NCI-H446 (cell line): ENCODE data around the gene PVRIG.
A peak's percentile ranks its signal among the peaks of the same experiment; 100 is the strongest.
"Not testable (repeated sequence)": the region's sequence is repeated elsewhere in the genome, so short reads cannot be mapped to it uniquely, and the experiment has no call there.

Source experiments
- DNase-seq, 2 experiments: peaks; one replicate each; lab custom pipeline; 2025; lab: John Stamatoyannopoulos, UW

The PVRIG gene

DNA sequence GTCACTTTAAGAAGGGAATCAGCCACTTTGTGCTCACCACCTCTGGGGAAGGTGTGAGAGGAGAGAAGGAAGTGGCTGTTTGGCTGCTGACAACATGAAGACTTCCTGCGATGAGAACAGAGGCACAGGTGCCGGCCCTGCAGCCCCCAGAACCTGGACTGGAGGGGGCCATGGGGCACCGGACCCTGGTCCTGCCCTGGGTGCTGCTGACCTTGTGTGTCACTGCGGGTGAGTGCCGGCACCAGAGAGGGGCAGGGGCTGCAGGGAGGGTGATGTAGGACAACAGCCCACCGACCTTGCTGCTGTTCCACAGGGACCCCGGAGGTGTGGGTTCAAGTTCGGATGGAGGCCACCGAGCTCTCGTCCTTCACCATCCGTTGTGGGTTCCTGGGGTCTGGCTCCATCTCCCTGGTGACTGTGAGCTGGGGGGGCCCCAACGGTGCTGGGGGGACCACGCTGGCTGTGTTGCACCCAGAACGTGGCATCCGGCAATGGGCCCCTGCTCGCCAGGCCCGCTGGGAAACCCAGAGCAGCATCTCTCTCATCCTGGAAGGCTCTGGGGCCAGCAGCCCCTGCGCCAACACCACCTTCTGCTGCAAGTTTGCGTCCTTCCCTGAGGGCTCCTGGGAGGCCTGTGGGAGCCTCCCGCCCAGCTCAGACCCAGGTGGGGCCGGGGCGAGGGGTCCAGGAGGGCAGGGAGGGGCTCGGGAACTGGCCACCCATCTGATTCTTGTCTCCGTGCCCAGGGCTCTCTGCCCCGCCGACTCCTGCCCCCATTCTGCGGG, at the start of gene PVRIG:
TSS of gene PVRIG (plus strand) at position 149 of the 785 bp plus-strand sequence. CDS start at position 171, 22 bp downstream.
- DNase-seq = not testable (repeated sequence)

DNA sequence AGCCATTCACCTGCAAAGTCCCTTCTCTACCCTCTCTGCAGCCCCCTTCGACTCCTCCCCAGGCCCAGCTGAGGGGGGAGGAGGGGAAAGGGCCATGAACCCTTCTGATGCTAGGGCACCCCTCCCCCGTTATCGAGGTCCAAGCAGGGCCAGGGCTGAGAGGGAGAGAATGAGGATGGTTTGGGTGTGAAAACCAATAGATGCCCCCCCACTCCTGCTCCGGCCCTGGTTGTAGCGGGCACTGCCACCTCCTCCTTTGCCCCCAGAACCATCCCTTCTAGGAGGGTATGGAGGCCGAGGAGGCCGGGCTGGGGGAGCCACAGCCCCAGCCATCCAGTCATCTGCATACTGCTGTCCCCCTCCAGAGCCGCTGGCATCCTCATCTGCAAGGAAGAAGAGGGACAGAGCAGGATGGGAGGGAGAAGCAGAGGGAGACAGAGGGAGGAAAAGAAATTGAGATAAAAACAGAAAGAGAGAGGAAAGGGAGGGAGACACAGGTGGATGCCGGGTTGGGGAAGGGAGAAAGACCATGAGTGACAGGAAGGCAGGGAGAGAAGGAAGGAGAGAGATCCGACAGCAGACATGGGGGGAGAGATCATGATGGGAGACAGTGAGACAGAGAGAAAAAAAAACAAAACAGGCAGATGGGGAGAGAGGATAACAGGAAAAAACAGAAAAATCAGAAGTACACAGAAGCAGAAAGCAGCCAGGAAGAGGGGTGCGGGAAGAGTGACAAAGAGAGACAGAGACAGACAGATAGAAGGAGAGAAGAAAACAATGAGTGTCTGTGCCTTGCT, 49.5 kb upstream of the PVRIG start:
- DNase-seq = no peak

DNA sequence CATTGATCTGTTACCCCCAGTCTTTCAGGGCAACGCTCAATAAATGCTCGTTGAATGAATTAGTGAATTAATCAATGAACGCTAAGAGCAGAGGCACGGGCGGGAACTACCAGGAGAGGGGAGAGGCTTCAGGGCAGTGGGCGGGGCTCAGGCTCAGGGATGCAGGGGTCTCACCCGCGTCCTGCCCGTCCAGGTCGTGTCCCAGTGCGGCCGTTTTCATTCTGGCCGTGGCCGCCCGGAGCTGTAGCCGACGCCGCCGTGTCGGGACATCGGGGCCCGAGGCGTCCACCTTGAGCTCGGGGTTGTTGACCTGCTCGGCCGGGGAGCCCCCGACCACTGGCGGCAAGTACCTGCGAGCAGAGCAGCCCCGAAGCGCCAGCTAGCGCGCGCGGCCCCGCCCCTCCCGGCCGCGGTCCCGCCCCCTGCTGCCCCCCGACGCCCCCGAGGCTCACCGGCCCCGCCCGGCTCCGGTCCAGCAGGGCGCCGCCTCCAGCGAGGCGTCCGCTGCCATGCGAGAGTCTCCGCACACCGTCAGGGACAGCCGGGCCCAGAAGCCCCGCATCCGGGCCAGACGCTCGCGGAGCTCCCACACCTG, 48.6 kb upstream of the PVRIG start:
- no peak for DNase-seq

DNA sequence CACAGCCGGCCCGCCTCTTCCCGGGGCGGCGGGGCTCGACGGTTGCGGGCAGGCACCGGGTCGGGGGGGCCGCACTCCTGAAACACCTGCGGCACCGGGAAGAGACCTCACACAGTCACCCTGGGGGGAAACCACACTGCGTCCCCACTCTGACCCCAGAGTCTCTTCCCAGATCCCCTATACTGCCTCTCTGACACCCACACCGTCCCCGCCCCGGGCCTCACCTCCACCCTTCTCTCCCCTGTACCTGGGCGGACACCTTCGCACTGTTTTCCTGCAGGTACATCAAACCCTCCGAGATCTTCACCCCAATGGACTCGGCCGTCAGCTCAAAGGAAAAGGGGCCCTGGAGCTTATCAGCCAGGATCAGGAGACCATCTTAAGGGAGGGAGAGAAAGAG, 47.9 kb upstream of the PVRIG start:
- no peak for DNase-seq

DNA sequence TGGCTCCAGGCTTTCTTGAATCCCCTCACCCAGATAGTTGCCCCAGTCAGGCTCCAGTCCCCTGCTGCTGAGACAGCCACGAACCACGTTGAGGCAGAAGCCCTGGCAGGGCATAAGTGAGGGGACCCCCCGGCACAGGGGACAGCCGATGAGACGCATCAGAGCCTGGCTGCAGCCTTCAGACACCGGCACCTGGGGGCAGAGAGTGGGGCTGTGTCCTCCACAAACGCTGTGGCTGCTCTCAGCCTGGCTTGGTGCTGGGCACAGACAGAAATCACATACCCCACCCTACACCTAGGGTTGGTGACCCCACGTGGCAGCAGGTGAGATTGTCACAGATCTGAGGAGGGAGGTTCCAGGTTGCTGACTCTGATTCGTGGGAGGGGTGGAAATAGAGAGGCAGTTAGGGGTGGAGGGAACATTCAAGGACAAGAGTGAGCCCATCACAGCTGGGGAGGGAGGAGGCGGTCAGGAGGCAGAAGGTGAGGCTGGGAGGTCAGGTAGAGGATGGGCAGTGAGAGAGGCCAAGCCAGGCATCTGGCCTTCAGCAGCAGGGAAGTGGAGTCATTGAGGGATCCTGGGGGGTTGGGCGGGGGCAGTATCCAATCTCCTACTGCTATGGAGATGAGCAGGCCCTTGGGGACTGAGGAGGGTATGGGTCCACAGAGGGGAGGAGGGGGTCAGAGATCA, 45.8 kb upstream of the PVRIG start:
- no peak for DNase-seq

DNA sequence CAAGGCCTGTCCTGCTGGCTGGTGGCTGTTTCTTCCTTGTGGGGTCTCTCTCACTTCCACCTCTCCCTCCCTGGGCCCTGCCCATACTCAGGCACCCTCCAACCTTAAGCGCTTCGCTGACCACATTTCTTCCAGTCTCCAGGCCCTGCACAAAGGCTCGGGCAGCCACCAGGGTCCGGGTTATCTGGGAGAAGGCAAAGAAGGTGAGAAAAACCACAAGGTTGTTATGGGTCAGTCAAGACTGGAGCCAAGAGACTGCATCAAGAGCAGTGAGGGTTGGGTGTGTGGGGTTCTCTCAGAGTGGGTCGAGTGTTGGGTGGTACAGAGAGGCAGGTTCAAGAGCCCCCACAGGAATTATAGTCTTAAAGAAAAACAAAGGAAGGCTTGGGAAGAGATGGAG, 45.2 kb upstream of the PVRIG start:
- no peak for DNase-seq

DNA sequence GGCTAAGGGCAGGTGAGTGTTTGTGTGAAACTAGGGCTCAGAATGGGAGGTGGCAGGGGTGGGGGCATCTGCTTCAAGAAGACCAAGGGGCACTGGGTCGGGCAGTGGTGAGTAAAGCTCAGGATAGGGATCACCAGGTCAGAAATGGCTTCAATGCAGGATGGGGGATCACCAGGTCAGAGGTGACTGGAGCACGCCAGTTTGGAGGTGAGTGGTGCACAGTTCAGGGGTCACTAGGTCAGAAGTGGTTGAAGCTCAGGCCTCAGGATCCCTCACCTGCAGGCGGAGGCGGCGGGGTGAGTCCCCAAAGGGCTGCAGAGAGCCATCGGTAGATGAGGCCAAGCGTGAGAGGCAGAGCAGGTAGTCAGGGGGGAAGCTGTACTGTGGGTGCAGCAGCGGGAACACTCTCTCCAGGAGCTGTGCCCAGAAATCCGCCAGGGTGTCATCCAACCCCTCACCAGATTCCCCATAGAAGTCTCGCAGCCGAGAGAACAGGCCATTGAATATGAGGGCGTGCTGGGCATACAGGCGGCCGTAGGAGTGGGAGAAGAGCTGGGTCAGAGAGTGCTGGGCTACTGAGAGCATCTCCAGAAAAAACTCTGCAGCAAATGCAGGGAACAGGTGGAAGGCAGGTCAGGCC, 44.3 kb upstream of the PVRIG start:
- DNase-seq = no peak

DNA sequence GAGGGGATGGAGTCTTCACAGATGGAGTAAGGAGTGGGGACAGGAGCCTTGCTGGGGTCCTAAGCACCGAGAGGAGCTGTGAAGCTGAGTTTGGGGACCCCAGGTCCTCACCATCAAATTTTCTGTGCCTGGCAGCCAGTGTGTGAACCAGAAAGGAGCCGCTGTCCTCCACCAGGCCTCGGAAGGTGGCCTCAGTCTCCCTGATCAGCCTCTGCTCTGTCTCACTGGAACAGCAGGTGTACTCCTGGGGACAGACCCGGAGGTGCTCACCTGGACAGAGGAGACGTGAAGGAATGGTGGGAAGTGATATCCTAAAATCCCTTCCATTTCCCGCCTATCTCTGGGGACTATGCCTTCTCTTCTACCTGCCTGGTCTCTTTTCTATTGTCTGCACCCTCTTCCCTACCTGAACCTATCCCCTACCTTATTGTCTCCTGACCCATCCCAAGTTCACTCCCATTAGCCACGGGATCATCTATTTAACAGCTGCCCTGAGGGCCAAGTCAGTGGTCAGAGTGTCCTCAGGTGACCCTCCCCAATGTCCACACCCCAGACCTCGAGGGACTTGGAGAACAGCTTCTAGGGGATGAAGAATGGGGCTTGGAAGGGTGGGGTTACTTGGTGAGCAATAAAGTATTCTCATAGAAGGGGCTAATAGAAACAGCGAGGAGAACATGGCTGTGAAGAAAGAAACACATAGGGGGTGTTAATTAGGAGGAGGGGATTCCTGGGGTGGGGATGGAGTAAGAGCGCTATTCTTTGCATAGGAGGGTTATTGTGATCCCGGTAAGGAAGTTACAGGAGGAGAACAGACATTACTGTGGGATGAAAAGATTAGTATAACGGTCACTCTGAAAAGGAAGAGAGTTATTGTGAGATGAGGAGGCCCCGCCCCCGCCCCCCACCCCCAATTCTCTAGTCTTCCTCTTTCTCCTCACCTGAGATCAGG, 43.4 kb upstream of the PVRIG start:
- no peak for DNase-seq

DNA sequence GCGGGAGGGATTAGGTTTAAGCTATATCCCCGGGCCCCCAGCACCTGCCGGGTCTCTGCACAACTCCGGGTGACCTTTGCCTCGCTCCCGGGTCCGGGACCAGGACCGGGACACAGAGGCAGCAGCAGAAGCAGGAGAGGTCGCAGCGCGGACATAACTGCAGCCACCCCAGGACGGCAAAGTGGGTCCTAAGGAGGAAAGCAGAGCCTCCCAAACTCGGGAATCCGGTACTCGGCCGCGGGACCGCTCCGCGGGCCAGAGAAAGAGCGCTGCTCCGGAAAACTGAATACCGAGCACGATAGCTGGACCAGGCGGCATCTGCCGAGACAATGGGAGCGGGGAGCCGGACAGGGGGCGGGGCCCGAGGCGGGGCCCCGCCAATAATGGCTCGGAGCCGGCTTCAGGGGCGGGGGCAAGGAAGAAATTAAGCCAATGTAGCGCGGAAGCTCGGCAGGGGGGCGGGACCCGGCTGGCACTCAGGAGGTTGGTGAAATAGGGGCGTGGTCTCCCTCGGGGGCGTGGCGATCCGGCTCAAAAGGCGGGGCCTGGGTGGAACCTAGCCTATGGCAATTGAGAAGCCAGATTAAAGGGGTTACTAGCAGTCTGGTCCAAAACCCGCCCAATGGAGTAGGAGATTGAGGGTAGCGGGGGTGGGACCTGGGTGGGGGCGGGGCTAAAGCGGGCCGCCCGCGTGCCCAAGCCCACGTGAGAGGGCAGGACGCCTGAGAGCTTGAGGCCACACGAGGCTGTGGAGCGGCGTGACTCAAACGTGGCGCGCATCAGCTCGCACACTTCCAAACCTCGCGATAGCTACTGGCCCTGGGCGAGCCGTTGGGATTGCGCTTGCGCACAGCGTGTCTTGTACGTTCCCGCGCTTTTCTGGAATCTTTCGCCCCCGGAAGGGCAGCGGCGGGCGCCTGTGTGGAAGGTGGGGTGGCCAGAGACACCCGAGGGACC, 42.4 kb upstream of the PVRIG start, which contains the start of the genes GPC2 and STAG3:
TSS of gene GPC2 (minus strand) at position 337 of the 957 bp plus-strand sequence. CDS start at position 155, 182 bp downstream.
TSS of gene STAG3 (plus strand) at position 874 of the 957 bp plus-strand sequence. CDS start 2,639 bp downstream, outside the sequence.
- peak; percentile 84 to 95 for DNase-seq

DNA sequence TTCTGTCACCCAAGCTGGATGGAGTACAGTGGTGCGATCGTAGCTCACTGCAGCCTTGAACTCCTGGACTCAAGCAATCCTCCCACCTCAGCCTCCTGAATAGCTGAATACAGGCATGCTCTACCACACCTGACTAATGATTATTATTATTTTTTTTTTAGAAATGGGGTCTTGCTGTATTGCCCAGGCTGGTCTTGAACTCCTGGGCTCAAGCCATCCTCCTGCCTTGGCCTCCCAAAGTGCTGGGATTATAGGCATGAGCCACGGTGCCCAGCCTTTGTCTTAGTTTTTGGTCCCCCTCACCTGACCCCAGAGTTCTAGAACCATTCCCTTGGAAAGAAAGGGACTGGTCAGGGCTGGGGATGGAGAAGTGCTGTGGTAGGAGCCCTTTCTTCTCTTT, 39.7 kb upstream of the PVRIG start:
- DNase-seq = not testable (repeated sequence)

DNA sequence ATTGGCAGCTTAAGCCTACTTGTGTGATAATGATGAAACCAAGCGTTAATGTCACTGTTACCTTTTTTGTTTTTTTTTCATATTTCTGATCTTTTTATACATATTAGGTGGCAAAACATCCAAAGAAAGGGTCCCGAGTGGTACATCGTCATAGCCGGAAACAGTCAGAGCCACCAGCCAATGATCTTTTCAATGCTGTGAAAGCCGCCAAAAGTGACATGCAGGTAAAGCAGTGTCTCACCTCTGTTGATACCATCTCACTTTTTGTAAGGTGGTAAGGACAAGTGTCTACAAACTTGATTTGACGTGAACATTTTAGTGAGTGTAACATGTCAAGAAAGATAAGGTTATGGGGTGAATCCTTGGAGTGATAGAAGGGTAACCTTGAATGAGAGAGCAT, 37.1 kb upstream of the PVRIG start:
- not testable (repeated sequence) for DNase-seq

DNA sequence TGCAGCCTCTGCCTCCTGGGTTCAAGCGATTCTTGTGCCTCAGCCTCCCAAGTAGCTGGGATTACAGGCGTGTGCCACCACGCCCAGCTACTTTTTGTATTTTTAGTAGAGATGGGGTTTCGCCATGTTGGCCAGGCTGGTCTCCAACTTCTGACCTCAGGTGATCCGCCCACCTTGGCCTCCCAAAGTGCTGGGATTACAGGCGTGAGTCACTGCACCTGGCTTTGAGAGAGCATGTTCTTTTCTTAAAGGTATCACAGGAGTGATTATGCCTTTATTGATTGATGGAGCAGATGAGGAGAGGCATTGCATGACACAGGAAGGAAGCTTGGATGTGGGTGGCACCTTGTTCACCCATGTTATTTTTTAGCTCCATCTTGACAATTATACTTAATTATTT, 36.7 kb upstream of the PVRIG start:
- not testable (repeated sequence) for DNase-seq

DNA sequence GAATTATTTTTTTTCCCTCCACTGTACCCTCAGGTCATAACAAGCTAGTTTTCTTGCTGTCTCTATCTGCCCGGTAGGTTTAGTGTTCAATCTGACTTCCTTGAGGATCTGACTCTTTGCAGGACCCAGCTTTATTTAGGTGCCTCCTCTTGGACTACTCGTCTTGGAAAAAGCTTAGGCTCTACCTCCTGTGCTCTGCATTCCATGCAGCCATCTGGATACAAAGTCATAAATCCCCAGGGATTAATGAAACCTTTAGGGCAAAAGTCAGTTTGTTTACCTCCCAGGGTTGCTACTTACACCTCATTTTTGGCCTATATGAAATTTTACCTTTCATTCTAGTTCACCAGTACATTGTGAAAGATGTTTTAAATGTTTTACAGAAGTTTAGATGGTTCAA, 34.0 kb upstream of the PVRIG start:
- no peak for DNase-seq

DNA sequence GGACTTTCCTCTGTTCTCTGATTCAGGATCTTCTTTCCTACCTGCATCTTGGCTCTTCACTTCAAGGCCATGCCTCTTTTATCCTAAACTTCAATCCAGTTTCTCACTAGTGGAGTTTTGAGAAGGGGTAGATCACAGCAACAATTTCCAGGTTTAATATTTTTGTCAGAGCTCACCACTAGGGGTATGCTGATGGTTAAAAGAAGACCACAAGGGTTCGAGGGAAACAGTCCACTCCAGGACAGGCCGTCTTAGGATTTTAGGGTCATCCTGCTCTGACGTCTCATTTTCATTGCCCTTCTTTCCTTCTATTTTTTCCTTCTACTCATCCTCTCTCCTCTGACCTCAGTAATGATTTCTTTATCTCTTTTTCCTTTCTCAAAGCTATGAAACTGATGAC, 30.7 kb upstream of the PVRIG start:
- no peak for DNase-seq

DNA sequence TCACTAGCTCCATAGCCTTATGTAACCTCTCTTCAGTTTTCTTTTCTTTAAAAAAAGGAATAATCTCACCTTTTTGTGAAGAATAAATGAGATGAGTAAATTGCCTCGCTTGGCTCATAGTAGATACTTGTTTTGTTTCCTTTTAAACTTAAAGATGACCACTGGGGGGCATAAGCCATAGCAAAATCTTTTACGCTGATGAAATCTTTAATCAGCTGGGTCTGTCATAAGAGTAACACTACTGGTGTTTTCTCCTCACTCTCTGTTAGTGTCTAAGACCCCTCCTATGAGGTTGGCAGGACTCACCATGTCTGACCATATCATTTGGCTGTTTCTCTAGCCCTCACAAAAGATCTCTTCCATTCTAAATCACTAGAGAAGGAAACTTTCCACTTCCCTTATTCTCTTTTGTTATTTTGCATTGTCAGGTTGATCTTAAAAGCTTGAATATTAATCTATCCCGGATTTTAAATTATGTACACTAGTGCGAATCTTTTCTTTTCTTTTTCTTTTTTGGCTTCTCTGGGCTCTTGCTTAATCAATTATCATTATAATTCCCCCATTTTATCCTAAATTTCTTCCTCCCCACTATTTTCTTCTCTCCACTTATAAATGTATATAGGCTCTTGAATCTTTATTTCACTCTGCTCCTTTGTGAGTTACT, 29.6 kb upstream of the PVRIG start:
- DNase-seq = peak in 1 of 2 experiments; percentile 3

DNA sequence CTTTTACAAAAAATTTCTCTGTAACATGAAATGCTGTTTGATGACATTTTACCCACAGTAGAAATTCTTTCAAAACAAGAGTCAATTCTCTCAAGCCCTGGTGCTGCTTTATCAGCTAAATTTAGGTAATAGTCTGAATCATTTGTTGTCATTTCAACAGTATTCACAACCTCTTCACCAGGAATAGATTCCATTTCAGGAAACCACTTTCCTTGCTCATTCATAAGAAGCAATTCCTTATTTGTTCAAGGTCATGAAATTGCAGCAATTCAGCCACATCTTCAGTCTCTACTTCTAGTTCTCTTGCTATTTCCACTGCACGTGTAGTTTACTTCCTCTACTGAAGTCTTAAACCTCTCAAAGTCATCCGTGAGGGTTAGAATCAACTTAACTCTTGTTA, 28.0 kb upstream of the PVRIG start:
- DNase-seq = no peak

DNA sequence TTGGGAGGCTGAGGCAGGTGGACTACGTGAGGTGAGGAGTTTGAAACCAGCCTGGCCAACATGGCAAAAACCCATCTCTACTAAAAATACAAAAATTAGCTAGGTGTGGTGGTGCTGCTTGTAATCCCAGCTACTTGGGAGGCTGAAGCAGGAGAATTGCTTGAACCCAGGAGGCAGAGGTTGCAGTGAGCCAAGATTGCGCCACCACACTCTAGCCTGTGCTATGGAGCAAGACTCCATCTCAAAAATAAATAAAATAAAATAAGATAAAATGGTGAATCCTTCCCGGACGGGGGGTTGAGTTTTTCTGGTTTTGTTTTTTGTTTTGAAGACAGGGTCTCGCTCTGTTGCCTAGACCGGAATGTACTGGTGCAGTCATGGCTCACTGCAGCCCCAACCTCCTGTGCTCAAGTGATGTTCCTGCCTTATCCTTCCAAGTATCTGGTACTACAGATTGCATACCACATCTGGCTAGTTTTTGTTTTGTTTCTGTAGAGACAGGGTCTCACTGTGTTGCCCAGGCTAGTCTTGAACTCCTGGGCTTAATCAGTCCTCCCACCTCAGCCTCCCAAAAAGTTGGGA, 27.4 kb upstream of the PVRIG start:
- not testable (repeated sequence) for DNase-seq

DNA sequence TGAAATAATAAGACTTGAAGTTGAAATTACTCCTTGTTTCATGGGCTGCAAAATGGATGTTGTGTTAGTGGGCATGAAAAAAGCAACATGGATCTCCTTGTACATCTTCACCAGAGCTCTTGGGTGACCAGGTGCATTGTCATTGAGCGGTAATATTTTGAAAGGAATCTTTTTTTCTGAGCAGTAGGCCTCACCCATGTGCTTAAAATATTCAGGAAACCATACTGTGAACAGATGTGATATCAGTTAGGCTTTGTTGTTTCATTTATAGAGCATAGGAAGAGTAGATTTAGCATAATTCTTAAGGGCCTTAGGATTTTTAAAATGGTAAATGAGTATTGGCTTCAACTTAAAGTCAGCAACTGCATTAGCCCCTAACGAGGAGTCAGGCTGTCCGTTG, 26.8 kb upstream of the PVRIG start:
- no peak for DNase-seq
